Measurements from ENCODE around the gene BBOX1. TPM values are rescaled to one million over a fixed set of nuclear protein-coding genes. Genes with fewer than 3 reads are reported as not detected.
"Not testable (repeated sequence)": the region's sequence is repeated elsewhere in the genome, so short reads cannot be mapped to it uniquely, and the experiment has no call there.

The BBOX1 gene
- total RNA-seq = 0.45 TPM

DNA sequence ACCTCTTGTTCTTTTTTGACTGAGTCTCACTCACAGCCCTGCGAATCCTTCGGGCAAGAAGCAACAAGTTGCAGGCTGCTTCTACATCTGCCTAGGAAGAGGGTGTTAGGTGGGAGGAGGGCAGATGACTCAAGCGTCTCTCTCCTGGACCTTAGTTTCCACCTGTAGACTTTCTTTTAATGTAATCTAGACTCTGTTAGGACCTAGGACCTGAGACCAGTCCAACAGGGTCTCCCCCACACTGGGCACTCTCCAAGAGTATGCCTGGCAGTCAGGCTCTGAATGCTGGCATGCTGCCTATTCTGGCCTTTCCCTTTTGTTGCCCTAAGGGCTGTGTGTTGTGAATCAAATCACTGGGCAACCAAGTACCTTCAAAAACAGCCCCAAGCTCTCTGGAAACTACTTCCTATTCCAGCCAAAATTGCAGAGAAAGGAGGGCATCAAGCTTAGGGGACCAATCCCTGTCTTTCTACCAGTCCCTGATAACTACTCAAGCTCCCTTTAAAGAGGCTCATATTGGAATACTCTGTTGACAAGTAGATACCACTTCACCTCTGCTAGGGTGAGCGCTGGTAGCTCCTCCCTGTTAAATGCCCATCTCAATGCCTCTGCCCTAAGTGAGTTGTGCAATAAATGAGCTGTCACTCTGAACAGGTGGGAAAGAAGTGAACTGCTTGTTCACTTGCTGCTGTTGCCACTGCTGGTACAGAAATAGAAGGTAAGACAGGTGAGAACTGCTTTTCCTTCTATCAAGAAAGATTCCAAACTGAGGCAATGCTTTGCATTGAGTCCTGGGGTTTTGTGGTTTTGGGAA, at the start of gene BBOX1:
Gene BBOX1 (plus strand): TSS at position 514 of the 814 bp plus-strand sequence. CDS start 14,616 bp downstream, outside the sequence.
- DNase-seq (ENCODE audit: low spot score) (peak; percentile 62), ATAC-seq (peak; percentile 78)
- intact Hi-C loops (cut with DNase I) = no loop called here

GRCh38 chr11:26992031-26992541, 48.5 kb upstream of the BBOX1 start:
- ATAC-seq (peak; percentile 80), DNase-seq (ENCODE audit: low spot score) (no peak)
- intact Hi-C loops (cut with DNase I) = no loop called here

DNA sequence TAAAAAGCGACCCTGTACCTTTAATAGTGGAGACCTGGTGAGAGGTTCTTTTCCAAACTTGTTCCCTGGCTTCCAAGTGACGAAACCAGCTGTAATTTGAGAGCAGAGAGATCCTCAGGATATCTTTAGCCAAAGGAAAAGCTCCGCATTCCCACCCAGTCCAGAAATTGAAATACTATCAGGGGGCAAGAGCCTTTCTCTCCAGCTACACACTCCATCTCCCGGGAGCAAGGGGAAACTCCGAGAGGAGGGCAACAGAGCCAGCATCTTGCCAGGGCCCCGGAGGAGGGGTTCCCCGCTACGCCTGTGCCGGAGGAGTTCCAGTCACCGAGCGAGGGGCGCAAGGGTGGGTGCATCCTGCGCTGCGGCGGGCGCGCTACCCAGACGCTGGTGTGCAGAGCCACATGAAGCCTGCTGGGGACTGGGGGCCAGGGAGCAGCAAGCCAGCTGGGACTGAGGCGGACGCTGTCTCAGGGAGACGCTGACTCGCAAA, 46.6 kb upstream of the BBOX1 start, which contains the start of gene FIBIN:
Gene FIBIN (plus strand): TSS at position 148 of the 493 bp plus-strand sequence. CDS start 415 bp downstream, outside the sequence.
- DNase-seq (ENCODE audit: low spot score) (peak; percentile 70), ATAC-seq (peak; percentile 71)
- intact Hi-C loops (cut with DNase I) = no loop called here

GRCh38 chr11:26994631-26995095, 46.0 kb upstream of the BBOX1 start:
- intact Hi-C loops (cut with DNase I) = no loop called here
- ATAC-seq (peak; percentile 34), DNase-seq (ENCODE audit: low spot score) (peak; percentile 61)

DNA sequence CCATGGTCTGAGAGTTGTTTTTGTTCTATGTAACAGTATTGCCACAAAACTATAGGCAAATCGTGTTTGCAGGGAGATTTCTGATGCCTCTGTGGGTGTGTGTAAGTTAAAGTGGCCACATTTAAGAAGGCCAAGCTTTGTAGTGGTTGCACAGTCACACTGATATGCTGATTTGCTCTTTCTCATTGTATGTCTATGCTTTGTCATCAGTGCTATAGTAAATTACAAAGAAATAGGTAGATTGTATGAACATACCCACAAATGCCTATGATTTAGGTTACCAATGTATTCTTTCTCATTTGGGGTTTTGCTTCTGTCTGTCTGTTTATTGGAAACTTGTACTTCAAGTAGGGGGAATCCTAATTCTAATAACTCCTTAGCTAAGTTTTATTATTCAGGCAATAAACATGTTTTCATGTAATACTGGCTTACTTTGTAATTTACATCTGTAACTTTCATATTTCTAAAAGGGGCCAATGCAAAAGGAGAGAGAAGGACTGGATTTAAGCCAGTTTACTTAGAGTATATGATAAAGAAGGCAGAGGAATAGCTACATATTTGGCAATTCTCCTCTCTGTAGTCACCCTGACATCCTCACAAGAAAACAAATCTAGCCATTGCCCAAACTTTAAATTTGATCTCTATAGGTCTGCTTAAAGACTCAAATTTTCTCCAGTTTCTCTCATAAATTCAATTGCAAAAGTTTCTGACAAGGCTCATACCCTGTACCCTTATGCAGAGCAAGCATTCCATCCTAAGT, 44.7 kb upstream of the BBOX1 start:
- DNase-seq (ENCODE audit: low spot score) (no peak), ATAC-seq (no peak)
- intact Hi-C loops (cut with DNase I) = no loop called here

GRCh38 chr11:26997378-26997777, 43.2 kb upstream of the BBOX1 start:
- DNase-seq (ENCODE audit: low spot score) (no peak), ATAC-seq (peak; percentile 23)
- intact Hi-C loops (cut with DNase I) = no loop called here

GRCh38 chr11:27001136-27001730, 39.4 kb upstream of the BBOX1 start:
- intact Hi-C loops (cut with DNase I); DNase-seq (ENCODE audit: low spot score): not testable (repeated sequence)
- ATAC-seq = peak; percentile 45

DNA sequence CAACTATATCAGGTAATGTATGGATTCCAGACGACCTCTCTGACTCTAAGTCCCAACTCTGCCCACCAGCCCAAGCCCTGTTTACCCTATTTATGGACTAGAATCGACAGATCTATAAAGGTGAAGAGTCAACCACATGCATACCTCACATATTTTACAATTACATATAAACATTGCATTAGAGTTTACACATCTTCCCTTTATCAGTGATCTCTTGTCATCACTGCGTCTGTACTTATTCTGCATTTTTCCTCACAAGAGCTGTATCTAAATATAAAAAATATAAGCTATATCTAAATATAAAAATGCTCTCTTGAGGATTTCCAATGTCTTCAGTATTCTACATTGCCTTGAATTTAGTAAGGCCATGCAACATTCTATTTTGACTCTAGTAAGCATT, 38.2 kb upstream of the BBOX1 start:
- ATAC-seq (no peak), DNase-seq (ENCODE audit: low spot score) (no peak)
- intact Hi-C loops (cut with DNase I) = no loop called here

- intact Hi-C loops (cut with DNase I) = no loop called here
- DNase-seq (ENCODE audit: low spot score) (no peak), ATAC-seq (no peak)
Observed at GRCh38 chr11:27002838-27003237, 37.8 kb upstream of the BBOX1 start.

DNA sequence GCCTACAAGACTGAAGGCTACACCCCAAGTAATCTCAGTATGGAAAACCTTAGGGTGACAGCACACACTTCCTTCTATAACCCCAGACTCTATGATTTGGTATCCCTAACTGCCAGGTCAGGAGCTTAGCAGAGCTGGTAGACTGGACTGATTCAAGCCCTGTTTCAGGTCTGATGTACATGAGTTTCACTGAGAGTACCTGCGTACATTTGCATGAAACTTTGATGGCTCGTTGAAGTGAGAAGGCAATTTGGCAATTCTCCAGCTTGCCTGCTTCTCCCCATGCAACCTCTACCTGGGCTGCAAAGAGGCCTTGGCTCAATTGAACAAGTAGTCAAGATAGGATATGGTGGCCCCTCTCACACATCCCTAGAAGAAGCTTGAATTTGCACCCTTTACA, 36.5 kb upstream of the BBOX1 start:
- DNase-seq (ENCODE audit: low spot score) (no peak), ATAC-seq (no peak)
- intact Hi-C loops (cut with DNase I) = no loop called here

- intact Hi-C loops (cut with DNase I) = no loop called here
- ATAC-seq = no peak
- no peak for DNase-seq (ENCODE audit: low spot score)
Observed at GRCh38 chr11:27008811-27009535, 31.6 kb upstream of the BBOX1 start.

DNA sequence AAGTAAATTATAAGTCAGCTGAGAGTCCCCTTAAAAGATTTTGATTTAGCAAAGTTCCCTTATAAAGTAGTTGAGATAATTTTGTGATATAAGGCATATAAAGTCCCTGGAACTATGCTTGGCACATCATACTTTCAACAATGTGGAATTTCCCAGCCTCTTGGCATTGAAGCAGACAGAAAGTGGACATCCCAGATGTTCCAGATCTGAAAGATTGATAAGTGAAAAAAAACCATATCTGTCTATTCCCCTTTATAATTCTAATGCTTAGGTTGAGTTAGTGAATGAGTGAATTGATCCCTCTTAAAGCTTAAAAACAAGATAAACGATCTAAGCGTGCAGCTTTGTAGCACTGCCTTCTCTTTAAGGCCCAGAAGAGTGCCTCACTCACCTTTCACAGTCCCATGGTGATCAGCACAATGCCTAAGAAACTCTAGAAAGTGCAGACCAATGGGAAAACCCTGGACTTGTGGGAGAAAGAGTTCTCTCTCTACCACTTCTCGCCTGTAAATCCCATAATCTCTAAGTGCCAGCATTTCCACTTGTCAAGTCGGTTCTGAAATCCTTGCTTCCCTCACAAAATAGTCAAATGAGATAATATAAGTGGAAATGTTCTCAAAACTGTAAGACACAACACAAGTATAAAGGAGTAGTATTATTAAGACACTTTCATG, 28.9 kb upstream of the BBOX1 start:
- intact Hi-C loops (cut with DNase I) = no loop called here
- peak; percentile 47 for ATAC-seq
- DNase-seq (ENCODE audit: low spot score) = no peak

DNA sequence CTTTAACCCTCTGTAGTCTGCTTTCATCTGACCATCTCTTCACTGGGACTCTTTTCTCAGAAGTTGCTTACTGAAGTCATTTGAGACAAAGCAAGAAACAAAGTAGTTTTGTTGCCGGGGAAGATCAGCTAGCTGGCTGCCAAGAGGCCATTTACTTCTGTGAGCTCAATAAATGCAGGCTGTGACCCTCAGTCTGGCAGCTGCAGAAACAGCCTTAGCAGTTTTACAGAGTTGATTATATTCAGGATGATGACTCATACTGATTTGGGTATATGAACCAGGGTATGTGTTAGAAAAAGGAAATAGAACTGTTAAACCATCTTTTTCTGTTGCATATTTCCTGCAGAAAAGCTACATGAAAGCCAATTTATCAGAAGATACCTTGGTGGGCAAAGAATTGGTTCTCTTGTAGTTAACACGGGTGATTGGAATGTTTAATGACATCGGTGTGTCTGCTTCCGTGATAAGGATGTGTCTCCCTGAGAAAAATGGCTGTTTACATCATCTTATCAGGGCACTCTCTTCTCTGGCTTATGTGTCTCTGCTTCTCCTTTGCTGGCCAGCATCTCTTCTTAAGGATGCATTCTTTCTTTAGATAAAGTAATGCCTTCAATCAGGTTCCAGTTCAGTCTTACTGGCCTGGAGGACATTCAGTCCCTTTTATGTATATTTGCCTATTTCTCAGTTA, 28.2 kb upstream of the BBOX1 start:
- intact Hi-C loops (cut with DNase I) = no loop called here
- ATAC-seq (peak; percentile 85), DNase-seq (ENCODE audit: low spot score) (peak; percentile 60)

DNA sequence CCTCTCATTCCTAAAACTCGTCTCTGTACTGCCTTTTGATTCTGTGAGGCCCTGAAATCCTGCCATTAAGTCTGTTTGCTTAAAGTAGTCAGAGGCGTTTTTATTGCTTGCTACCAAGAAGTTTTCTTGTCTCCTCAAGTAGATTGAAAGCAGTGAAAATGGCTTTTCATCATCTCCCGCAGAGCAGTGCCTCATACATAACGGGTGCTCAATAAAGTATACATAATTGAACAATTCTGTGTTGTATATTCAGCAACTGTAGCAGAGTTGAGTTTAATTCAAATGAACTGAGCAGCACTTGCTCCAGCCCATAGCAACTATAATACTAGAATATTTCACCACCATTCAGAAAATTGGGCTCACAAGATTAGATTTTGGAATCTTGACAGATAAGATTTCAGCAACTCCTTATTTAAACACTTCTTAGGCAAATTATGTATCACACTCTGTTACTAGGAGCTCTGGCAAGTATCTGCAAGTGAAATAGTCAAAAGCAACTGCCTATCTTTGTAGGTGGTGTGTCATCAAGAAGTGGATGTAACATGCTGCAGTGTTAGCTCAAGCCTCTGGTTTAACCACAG, 26.7 kb upstream of the BBOX1 start:
- intact Hi-C loops (cut with DNase I) = no loop called here
- DNase-seq (ENCODE audit: low spot score) (no peak), ATAC-seq (peak; percentile 41)

DNA sequence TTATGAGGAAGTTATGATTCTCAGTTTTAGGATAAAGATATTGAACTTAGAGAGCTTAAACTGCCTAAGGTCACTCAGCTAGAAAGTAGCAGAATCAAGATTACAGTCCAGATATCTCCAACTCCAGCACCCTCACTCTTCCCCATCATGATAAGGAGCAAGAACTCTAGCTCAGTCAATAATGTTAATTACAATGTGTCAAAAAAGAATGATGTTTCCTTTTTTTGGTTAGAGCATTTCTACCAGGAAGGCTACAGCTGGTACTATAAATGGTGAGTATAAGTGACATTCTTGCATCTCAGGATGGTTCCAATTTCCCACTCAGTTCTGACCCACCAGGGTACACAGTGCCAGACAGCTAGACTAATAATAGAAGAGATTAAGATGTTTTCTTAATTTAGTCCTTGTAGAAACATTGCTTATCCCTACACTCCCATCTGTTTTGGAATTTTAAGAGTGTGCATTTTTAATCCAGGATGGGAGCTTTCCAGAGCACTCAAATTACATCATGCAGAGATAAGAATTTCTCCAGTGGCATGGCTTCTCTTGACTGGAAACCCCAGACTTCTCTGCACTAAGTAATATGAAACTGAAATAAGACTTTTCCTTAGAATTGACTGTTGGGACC, 21.6 kb upstream of the BBOX1 start:
- ATAC-seq = no peak
- intact Hi-C loops (cut with DNase I) = no loop called here
- no peak for DNase-seq (ENCODE audit: low spot score)

GRCh38 chr11:27020751-27021150, 19.9 kb upstream of the BBOX1 start:
- no peak for DNase-seq (ENCODE audit: low spot score)
- no peak for ATAC-seq
- intact Hi-C loops (cut with DNase I) = no loop called here
